DOHH2 (cell line): ENCODE data around the gene XPO6.

Experiments
- H3F3A ChIP-seq: fragments of 200-600 bp; sonication (generic), shearing (Covaris generic); 2 replicates; pipeline ENCODE4 v1.6.0; 2016; ENCODE audit warnings: antibody characterized with exemption, mild to moderate bottlenecking; ENCODE audit not compliant: control insufficient read depth, insufficient read depth
- H3K27ac ChIP-seq: fragments of 200-600 bp; sonication (generic); 2 replicates; pipeline ENCODE4 v1.5.1; 2014; ENCODE audit warnings: low read depth, mild to moderate bottlenecking, low read length, moderate library complexity
- H3K27me3 ChIP-seq: fragments of 200-600 bp; sonication (generic); 2 replicates; pipeline ENCODE4 v1.6.1; 2014; ENCODE audit warnings: mild to moderate bottlenecking, low read length, mixed read lengths; ENCODE audit not compliant: control insufficient read depth
- H3K36me3 ChIP-seq: fragments of 200-600 bp; sonication (generic); 2 replicates; pipeline ENCODE4 v1.6.1; 2014; ENCODE audit warnings: mild to moderate bottlenecking, low read length, moderate library complexity, mixed read lengths; ENCODE audit not compliant: control insufficient read depth
- H3K4me1 ChIP-seq: fragments of 200-600 bp; sonication (generic); 2 replicates; pipeline ENCODE4 v1.6.1; 2014; ENCODE audit warnings: mild to moderate bottlenecking, low read length, mixed read lengths; ENCODE audit not compliant: control insufficient read depth
- H3K4me2 ChIP-seq: fragments of 200-600 bp; sonication (generic); 2 replicates; pipeline ENCODE4 v1.6.0; 2014; ENCODE audit warnings: mild to moderate bottlenecking, low read length, moderate library complexity
- H3K4me3 ChIP-seq: fragments of 200-600 bp; sonication (generic); 2 replicates; pipeline ENCODE4 v1.5.1; 2014; ENCODE audit warnings: mild to moderate bottlenecking, low read length, mixed read lengths
- H3K79me2 ChIP-seq: fragments of 200-600 bp; sonication (generic); 2 replicates; pipeline ENCODE4 v1.6.1; 2014; ENCODE audit warnings: mild to moderate bottlenecking, low read length, mixed read lengths; ENCODE audit not compliant: control insufficient read depth
- H3K9me2 ChIP-seq: fragments of 200-600 bp; sonication (generic); replicated peaks from 2 replicates; pipeline ENCODE4 v1.6.1; 2014; ENCODE audit warnings: mild to moderate bottlenecking, low read length, mixed read lengths; ENCODE audit not compliant: control insufficient read depth
- H3K9me3 ChIP-seq: fragments of 200-600 bp; sonication (generic); 2 replicates; pipeline ENCODE4 v1.6.1; 2014; ENCODE audit warnings: antibody characterized with exemption, low read length, mixed read lengths; ENCODE audit not compliant: control insufficient read depth, insufficient read depth
- H4K20me1 ChIP-seq: fragments of 200-600 bp; sonication (generic); 2 replicates; pipeline ENCODE4 v1.6.0; 2014; ENCODE audit warnings: low read depth, mild to moderate bottlenecking, antibody characterized with exemption, low read length, moderate library complexity; ENCODE audit not compliant: control insufficient read depth, insufficient read depth
- CTCF ChIP-seq: fragments of 200-600 bp; sonication (generic); IDR thresholded peaks from one replicate; pipeline ENCODE4 v1.5.1; 2014; ENCODE audit warnings: antibody characterized with exemption, mild to moderate bottlenecking, low read depth, low read length; ENCODE audit not compliant: poor library complexity, severe bottlenecking
- EZH2phosphoT487 ChIP-seq: fragments of 200-600 bp; sonication (generic); IDR thresholded peaks from 2 replicates; pipeline ENCODE4 v1.6.1; 2017; ENCODE audit warnings: borderline replicate concordance, mild to moderate bottlenecking, antibody characterized with exemption, low read length, moderate library complexity, mixed read lengths

Gene XPO6

GRCh38 chr16:28183930-28184329, 27.8 kb downstream of the XPO6 start:
- no peak overlapping the region for H3K4me2 ChIP-seq
- H4K20me1 ChIP-seq = 0 out of 2 replicates have a peak, but pooled peaks cover 10% of the 10 kb centered on the region
- no peaks in the 10 kb centered on the region for H3K9me3 ChIP-seq
- H3F3A ChIP-seq = no peaks in the 10 kb centered on the region; the same call in 1 of the 2 replicates
- no peak overlapping the region for H3K27ac ChIP-seq
- peaks cover 75% of the 10 kb centered on the region for H3K36me3 ChIP-seq
- TF ChIP-seq CTCF (no peak), EZH2phosphoT487 (no peak)
- peaks cover 100% of the 10 kb centered on the region for H3K79me2 ChIP-seq
- peaks cover 38% of the 10 kb centered on the region for H3K4me1 ChIP-seq
- no peak overlapping the region for H3K4me3 ChIP-seq
- no peaks in the 10 kb centered on the region for H3K27me3 ChIP-seq
- no peaks in the 10 kb centered on the region for H3K9me2 ChIP-seq

- no peak overlapping the region for H3K4me3 ChIP-seq
- no peak for TF ChIP-seq EZH2phosphoT487
- TF ChIP-seq CTCF = no peak
- H3K4me1 ChIP-seq = peaks cover 33% of the 10 kb centered on the region
- H3K36me3 ChIP-seq = peaks cover 72% of the 10 kb centered on the region
- H3K4me2 ChIP-seq = no peak overlapping the region
- H3K9me2 ChIP-seq = no peaks in the 10 kb centered on the region
- peaks cover 100% of the 10 kb centered on the region for H3K79me2 ChIP-seq
- no peak overlapping the region for H3K27ac ChIP-seq
- no peaks in the 10 kb centered on the region for H3K9me3 ChIP-seq
- H4K20me1 ChIP-seq = 0 out of 2 replicates have a peak, but pooled peaks cover 10% of the 10 kb centered on the region
- H3K27me3 ChIP-seq = no peaks in the 10 kb centered on the region
- H3F3A ChIP-seq = no peaks in the 10 kb centered on the region; the same call in 1 of the 2 replicates
Measured at GRCh38 chr16:28183484-28183883, 28.3 kb downstream of the XPO6 start.

- H3K27me3 ChIP-seq = no peaks in the 10 kb centered on the region
- no peaks in the 10 kb centered on the region for H3K9me2 ChIP-seq
- H3K9me3 ChIP-seq = no peaks in the 10 kb centered on the region
- peaks cover 72% of the 10 kb centered on the region for H3K36me3 ChIP-seq
- peaks cover 27% of the 10 kb centered on the region for H3K4me1 ChIP-seq
- TF ChIP-seq CTCF (no peak), EZH2phosphoT487 (no peak)
- no peak overlapping the region for H3K27ac ChIP-seq
- H3F3A ChIP-seq = no peaks in the 10 kb centered on the region; the same call in 1 of the 2 replicates
- peaks cover 100% of the 10 kb centered on the region for H3K79me2 ChIP-seq
- no peak overlapping the region for H3K4me2 ChIP-seq
- H3K4me3 ChIP-seq = no peak overlapping the region
- 0 out of 2 replicates have a peak, but pooled peaks cover 7% of the 10 kb centered on the region for H4K20me1 ChIP-seq
Measured at GRCh38 chr16:28182801-28183200, 29.0 kb downstream of the XPO6 start.

- Histone ChIP-seq H4K20me1 (peaks cover 7% of the 10 kb centered on the region; the same call in 1 of the 2 replicates), H3K9me3 (no peaks in the 10 kb centered on the region), H3K4me2 (no peak overlapping the region), H3K27me3 (no peaks in the 10 kb centered on the region), H3F3A (no peaks in the 10 kb centered on the region), H3K36me3 (peaks cover 72% of the 10 kb centered on the region), H3K9me2 (no peaks in the 10 kb centered on the region), H3K27ac (no peak overlapping the region), H3K4me1 (peaks cover 22% of the 10 kb centered on the region), H3K79me2 (peaks cover 100% of the 10 kb centered on the region), H3K4me3 (no peak overlapping the region)
- TF ChIP-seq EZH2phosphoT487 = no peak
- no peak for TF ChIP-seq CTCF
Measured at GRCh38 chr16:28182183-28182582, 29.6 kb downstream of the XPO6 start.
